CD14-positive monocyte (primary cell): ENCODE results near the gene FXR2. TPM values are rescaled to one million over a fixed set of nuclear protein-coding genes. Genes with fewer than 3 reads are reported as not detected.

Experiments used
- DNase-seq, 3 donors: peaks; one replicate each; pipeline ENCODE4 v3.0.0-alpha.2; 2011 to 2022
- H2AFZ ChIP-seq: 2 replicates; pipeline ENCODE4 v1.6.0; 2012; ENCODE audit warnings: mild to moderate bottlenecking, low read depth, low read length, inconsistent platforms; ENCODE audit not compliant: insufficient read depth, poor library complexity, severe bottlenecking
- H3K27ac ChIP-seq, 2 donors: 1 replicate in 1 of 2; 2 replicates in 1 of 2; pipeline ENCODE4 v1.5.1; 2012 to 2013; ENCODE audit warnings: low read length in 2 of 2, control low read depth in 1 of 2, inconsistent platforms in 1 of 2, low read depth in 1 of 2, mild to moderate bottlenecking in 1 of 2
- H3K27me3 ChIP-seq, 2 donors: one replicate each; pipeline versions ENCODE4 v1.6.0 to v1.6.1; 2011 to 2013; ENCODE audit warnings: low read length in 2 of 2; ENCODE audit not compliant: control insufficient read depth in 2 of 2, insufficient read depth in 2 of 2
- H3K36me3 ChIP-seq, 2 donors: replicated peaks in 1 of 2; 1 replicate in 1 of 2; 2 replicates in 1 of 2; pipeline versions ENCODE4 v1.5.1 to v1.6.1; 2012 to 2013; ENCODE audit warnings: low read length in 2 of 2, control low read depth in 1 of 2, inconsistent platforms in 1 of 2, mild to moderate bottlenecking in 1 of 2; ENCODE audit not compliant: insufficient read depth in 2 of 2, control insufficient read depth in 1 of 2
- H3K4me1 ChIP-seq, 2 donors: 1 replicate in 1 of 2; 2 replicates in 1 of 2; pipeline versions ENCODE4 v1.5.1 to v1.6.1; 2012 to 2013; ENCODE audit warnings: low read length in 2 of 2, control low read depth in 1 of 2, inconsistent platforms in 1 of 2, mild to moderate bottlenecking in 1 of 2, moderate library complexity in 1 of 2; ENCODE audit not compliant: insufficient read depth in 2 of 2, control insufficient read depth in 1 of 2
- H3K4me2 ChIP-seq: replicated peaks from 2 replicates; pipeline ENCODE3; 2012; ENCODE audit warnings: low read length, moderate library complexity, mild to moderate bottlenecking; ENCODE audit not compliant: poor library complexity, severe bottlenecking; ENCODE audit errors: extremely low read depth
- H3K4me3 ChIP-seq, 3 experiments: fragments of 200-600 bp in 1 of 3; sonication (generic) in 1 of 3; replicated peaks in 1 of 3; 1 replicate in 2 of 3; 2 replicates in 1 of 3; pipeline ENCODE4 v1.5.1; 2011 to 2013; ENCODE audit warnings: low read length in 3 of 3, mild to moderate bottlenecking in 3 of 3, control low read depth in 2 of 3, low read depth in 2 of 3, inconsistent platforms in 1 of 3, moderate library complexity in 1 of 3
- H3K79me2 ChIP-seq: 2 replicates; pipeline ENCODE4 v1.6.0; 2012; ENCODE audit warnings: mild to moderate bottlenecking, control low read depth, inconsistent platforms, low read length, moderate library complexity; ENCODE audit not compliant: insufficient read depth
- H3K9ac ChIP-seq: 2 replicates; pipeline ENCODE4 v1.6.0; 2017; ENCODE audit warnings: low read length, mild to moderate bottlenecking; ENCODE audit not compliant: insufficient read depth, poor library complexity, severe bottlenecking
- H3K9me3 ChIP-seq, 2 donors: replicated peaks in 1 of 2; 1 replicate in 1 of 2; 2 replicates in 1 of 2; pipeline versions ENCODE4 v1.5.1 to v1.6.1; 2012 to 2013; ENCODE audit warnings: low read length in 2 of 2, control low read depth in 1 of 2; ENCODE audit not compliant: control insufficient read depth in 1 of 2, insufficient read depth in 1 of 2
- H4K20me1 ChIP-seq: 2 replicates; pipeline ENCODE4 v1.6.0; 2012; ENCODE audit warnings: mild to moderate bottlenecking, low read length, control low read depth, moderate library complexity; ENCODE audit not compliant: insufficient read depth
- H3K27ac Mint-ChIP-seq, 7 donors: one replicate each; pipeline ENCODE4 v1.8.0; 2020; ENCODE audit warnings: mild to moderate bottlenecking in 7 of 7, mixed read lengths in 7 of 7, moderate library complexity in 6 of 7, inconsistent platforms in 2 of 7
- H3K27me3 Mint-ChIP-seq, 3 donors: one replicate each; pipeline ENCODE4 v1.8.0; 2021 to 2022; ENCODE audit warnings: low read depth in 3 of 3, mild to moderate bottlenecking in 3 of 3, mixed read lengths in 3 of 3, moderate library complexity in 3 of 3, inconsistent platforms in 1 of 3
- H3K36me3 Mint-ChIP-seq, 2 donors: one replicate each; pipeline ENCODE4 v1.8.0; 2020; ENCODE audit warnings: mixed read lengths in 2 of 2, inconsistent platforms in 1 of 2, mild to moderate bottlenecking in 1 of 2
- H3K4me1 Mint-ChIP-seq: one replicate; pipeline ENCODE4 v1.8.0; 2020; ENCODE audit warnings: mild to moderate bottlenecking, mixed read lengths
- H3K4me3 Mint-ChIP-seq, 2 donors: one replicate each; pipeline ENCODE4 v1.8.0; 2020; ENCODE audit warnings: mild to moderate bottlenecking in 2 of 2, mixed read lengths in 2 of 2, moderate library complexity in 1 of 2
- H3K9me3 Mint-ChIP-seq, 7 donors: one replicate each; pipeline ENCODE4 v1.8.0; 2020 to 2022; ENCODE audit warnings: mixed read lengths in 7 of 7, mild to moderate bottlenecking in 6 of 7, moderate library complexity in 6 of 7, inconsistent platforms in 2 of 7
- WGBS: methylation state at CpG from one replicate; pipeline ENCODE4 v1.1.5; 2013; ENCODE audit warnings: missing lambda C conversion rate; ENCODE audit not compliant: insufficient coverage; 5-methylcytosine and 5-hydroxymethylcytosine counted together
- intact Hi-C, 2 donors: fragments of 100-400 bp; cut with micrococcal nuclease; formaldehyde crosslinking; loops; one replicate each; pipeline versions ENCODE4 v1.15.0 to v1.15.1; 2023
- polyA plus RNA-seq, 3 donors: library from polyadenylated mRNA; depleted of rRNA in 1 of 3; unstranded in 2 of 3; stranded (reverse) in 1 of 3; fragments of 300-500 nt in 2 of 3; fragments of >200 nt in 1 of 3; fragmentation: Illumina TruSeq in 2 of 3; gene quantifications; 1 replicate in 2 of 3; 2 replicates in 1 of 3; pipeline ENCODE4 v1.2.3, GENCODE V29; 2012 to 2021
- TF ChIP-seq, protein P1 (sequence below): fragments of 200-600 bp; IDR thresholded peaks from one replicate; pipeline ENCODE4 v1.8.0; 2022; ENCODE audit warnings: antibody characterized with exemption, mild to moderate bottlenecking

Gene FXR2
- polyA plus RNA-seq, 3 donors, result 6.2 to 23.0 (median 9.2) TPM

DNA sequence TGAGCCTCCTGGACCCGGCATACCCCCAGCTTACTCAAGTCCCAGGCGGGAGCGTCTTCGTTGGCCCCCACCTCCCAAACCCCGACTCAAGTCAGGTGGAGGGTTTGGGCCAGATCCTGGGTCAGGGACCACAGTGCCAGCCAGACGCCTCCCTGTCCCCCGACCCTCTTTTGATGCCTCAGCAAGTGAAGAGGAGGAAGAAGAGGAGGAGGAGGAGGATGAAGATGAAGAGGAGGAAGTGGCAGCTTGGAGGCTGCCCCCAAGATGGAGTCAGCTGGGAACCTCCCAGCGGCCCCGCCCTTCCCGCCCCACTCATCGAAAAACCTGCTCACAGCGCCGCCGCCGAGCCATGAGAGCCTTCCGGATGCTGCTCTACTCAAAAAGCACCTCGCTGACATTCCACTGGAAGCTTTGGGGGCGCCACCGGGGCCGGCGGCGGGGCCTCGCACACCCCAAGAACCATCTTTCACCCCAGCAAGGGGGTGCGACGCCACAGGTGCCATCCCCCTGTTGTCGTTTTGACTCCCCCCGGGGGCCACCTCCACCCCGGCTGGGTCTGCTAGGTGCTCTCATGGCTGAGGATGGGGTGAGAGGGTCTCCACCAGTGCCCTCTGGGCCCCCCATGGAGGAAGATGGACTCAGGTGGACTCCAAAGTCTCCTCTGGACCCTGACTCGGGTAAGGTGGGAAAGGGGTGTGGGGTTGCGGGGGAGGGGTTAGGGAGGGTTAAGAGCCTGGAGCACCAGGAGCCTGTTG lies 51.4 kb downstream of the FXR2 start:
- H3K9me3 Mint-ChIP-seq, result peaks cover 0 to 3% (median 0%) of the 10 kb centered on the region in 7 donors
- Histone ChIP-seq H2AFZ (no peak overlapping the region), H3K4me3 (peak overlapping the region in 1 of 3 experiments; percentile 91), H3K27me3 (no peaks in the 10 kb centered on the region), H3K9me3 (no peaks in the 10 kb centered on the region), H3K9ac (no peak overlapping the region), H3K79me2 (peaks cover 81% of the 10 kb centered on the region), H3K36me3 (peaks cover 55 to 57% of the 10 kb centered on the region in 2 donors), H3K4me1 (peaks cover 34 to 41% of the 10 kb centered on the region in 2 donors), H3K4me2 (no peak overlapping the region), H3K27ac (no peak overlapping the region), H4K20me1 (peaks cover 36% of the 10 kb centered on the region)
- intact Hi-C loops, result loop anchor here (5.0 to 10.0 kb wide), 5 partner anchors 126 to 308 kb away; partner anchors contain the start of genes FGF11 (in 2 of the 2), TMEM102 (in 2 of the 2), CTDNEP1 (in 1 of the 2) and ELP5 (in 1 of the 2)
- DNase-seq, result peak in 1 of 3 donors; percentile 5
- no peak overlapping the region for H3K4me3 Mint-ChIP-seq
- H3K27ac Mint-ChIP-seq, result peak overlapping the region in 2 of 7 donors; percentile 93
- WGBS, result 94% methylated on average over 11 of the region's 30 CpGs
- peaks cover 35% of the 10 kb centered on the region for H3K4me1 Mint-ChIP-seq
- TF ChIP-seq, protein P1, sequence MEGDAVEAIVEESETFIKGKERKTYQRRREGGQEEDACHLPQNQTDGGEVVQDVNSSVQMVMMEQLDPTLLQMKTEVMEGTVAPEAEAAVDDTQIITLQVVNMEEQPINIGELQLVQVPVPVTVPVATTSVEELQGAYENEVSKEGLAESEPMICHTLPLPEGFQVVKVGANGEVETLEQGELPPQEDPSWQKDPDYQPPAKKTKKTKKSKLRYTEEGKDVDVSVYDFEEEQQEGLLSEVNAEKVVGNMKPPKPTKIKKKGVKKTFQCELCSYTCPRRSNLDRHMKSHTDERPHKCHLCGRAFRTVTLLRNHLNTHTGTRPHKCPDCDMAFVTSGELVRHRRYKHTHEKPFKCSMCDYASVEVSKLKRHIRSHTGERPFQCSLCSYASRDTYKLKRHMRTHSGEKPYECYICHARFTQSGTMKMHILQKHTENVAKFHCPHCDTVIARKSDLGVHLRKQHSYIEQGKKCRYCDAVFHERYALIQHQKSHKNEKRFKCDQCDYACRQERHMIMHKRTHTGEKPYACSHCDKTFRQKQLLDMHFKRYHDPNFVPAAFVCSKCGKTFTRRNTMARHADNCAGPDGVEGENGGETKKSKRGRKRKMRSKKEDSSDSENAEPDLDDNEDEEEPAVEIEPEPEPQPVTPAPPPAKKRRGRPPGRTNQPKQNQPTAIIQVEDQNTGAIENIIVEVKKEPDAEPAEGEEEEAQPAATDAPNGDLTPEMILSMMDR, result no peak
- peaks cover 0 to 3% (median 2%) of the 10 kb centered on the region in 3 donors for H3K27me3 Mint-ChIP-seq
- H3K36me3 Mint-ChIP-seq, result peaks cover 48 to 77% of the 10 kb centered on the region in 2 donors

DNA sequence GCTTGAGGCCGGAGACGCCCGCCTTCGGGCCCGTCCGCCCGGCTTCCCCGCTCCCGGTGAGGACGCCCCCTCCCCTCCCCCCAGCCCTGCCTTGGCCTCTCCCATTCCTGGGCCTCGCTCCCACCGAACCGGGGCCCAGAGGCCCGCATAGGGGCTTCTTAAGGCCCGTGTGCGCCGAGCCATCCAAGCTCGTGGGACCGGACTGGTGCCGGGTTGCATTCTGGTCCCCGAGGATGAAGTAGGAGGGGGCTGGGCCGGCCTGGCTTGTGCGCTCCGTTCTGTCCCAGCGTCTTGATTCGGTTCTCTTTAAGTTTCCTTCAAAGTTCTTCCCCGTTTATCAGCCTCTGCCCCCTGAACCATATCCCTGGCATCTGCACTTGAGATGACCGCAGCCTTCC lies 52.5 kb downstream of the FXR2 start:
- Histone ChIP-seq H3K4me2 (peak overlapping the region; percentile 90), H2AFZ (peak overlapping the region; percentile 76), H4K20me1 (peaks cover 33% of the 10 kb centered on the region), H3K9ac (peak overlapping the region; percentile 72), H3K36me3 (peaks cover 47 to 52% of the 10 kb centered on the region in 2 donors), H3K4me1 (peaks cover 45 to 52% of the 10 kb centered on the region in 2 donors), H3K79me2 (peaks cover 79% of the 10 kb centered on the region), H3K27me3 (no peaks in the 10 kb centered on the region), H3K27ac (peak overlapping the region; percentile 62 to 90), H3K9me3 (no peaks in the 10 kb centered on the region), H3K4me3 (peak overlapping the region; percentile 50 to 91 (median 69))
- 0% methylated on average over 26 of the region's 28 CpGs for WGBS
- no peak for DNase-seq
- peak overlapping the region; percentile 53 to 93 (median 87) for H3K27ac Mint-ChIP-seq
- peaks cover 0 to 3% (median 0%) of the 10 kb centered on the region in 7 donors for H3K9me3 Mint-ChIP-seq
- peaks cover 42 to 68% of the 10 kb centered on the region in 2 donors for H3K36me3 Mint-ChIP-seq
- peaks cover 0 to 4% (median 2%) of the 10 kb centered on the region in 3 donors for H3K27me3 Mint-ChIP-seq
- H3K4me3 Mint-ChIP-seq, result peak overlapping the region; percentile 80 to 97
- TF ChIP-seq, protein P1, result no peak
- intact Hi-C loops, result loop anchor here (5.0 to 10.0 kb wide), 5 partner anchors 125 to 307 kb away; partner anchors contain the start of genes FGF11 (in 2 of the 2), TMEM102 (in 2 of the 2), CTDNEP1 (in 1 of the 2) and ELP5 (in 1 of the 2)
- H3K4me1 Mint-ChIP-seq, result peaks cover 45% of the 10 kb centered on the region
